HL-60/S4 treated with phorbol 12-myristate 13-acetate at 8.2 ng/mL for 4 days and 3 days (cell line): ENCODE results near the gene NEK6.

Experiments
- in situ Hi-C: fragments of 300-500 bp; cut with MboI; formaldehyde crosslinking; loops from 2 replicates; pipeline ENCODE4 v1.15.0; 2022; ENCODE audit warnings: low sequenced_read_pairs

The NEK6 gene

DNA sequence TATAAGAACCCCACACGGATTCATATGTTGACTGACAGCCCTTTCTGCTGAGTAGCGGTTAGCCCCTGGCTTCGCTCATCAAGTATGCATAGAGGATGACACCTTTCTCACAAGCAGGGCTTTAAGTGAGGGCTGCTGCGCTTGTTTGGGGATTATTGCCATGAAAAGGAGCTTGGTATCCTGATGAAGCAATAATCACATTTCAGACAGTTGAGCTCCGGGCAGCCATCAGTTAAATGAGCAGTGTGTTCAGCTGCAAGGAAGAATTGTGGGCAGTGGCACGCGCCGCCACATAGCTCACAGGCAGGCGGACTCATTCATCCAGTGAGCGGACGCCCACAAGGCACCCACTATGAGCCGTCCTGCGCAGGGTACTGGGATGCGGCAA, 77.6 kb downstream of the NEK6 start:
- in situ Hi-C loops, result no loop called here

DNA sequence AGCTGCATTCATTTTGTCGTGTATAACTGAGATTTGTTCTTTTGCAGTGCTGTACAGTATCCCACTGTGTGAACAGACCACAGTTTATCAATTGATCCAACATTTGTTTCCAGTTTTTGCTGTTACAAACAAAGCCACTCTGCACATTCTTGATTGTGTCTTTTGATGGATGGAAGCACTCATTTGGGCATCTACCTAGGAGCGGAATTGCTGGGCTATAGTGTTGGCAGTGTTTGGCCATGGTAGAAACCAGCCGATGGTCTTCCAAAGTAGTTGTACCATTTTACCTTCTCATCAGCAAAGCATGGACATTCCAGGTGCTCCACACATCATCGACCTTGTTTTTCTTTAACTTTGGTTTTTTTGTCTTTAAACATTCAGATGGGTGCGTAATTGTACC, 79.8 kb downstream of the NEK6 start:
- in situ Hi-C loops, result no loop called here

DNA sequence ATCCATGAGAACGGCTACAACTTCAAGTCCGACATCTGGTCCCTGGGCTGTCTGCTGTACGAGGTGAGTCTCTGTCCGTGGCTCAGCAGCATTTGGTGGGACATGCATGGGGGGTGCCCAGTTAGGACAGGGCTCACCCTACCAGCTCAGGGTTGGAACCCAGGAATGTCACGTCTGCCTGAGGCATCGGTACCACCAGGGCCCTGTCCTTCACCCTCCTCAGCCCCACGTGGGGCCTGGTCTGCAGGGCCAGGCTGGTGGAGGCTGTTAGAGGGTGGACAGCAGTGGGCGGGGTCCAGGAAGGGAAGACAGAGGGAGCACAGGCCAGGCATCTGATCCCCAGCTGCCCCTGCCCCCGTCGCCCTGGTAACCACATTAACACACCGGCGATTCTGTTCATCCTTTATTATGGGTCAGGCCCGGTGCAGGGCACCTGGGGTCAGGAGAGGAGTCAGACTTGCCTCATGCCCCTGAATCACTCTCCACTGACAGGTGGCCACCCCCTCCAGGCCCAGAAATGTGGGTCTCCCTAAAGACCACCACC, 81.9 kb downstream of the NEK6 start:
- in situ Hi-C loops, result no loop called here

DNA sequence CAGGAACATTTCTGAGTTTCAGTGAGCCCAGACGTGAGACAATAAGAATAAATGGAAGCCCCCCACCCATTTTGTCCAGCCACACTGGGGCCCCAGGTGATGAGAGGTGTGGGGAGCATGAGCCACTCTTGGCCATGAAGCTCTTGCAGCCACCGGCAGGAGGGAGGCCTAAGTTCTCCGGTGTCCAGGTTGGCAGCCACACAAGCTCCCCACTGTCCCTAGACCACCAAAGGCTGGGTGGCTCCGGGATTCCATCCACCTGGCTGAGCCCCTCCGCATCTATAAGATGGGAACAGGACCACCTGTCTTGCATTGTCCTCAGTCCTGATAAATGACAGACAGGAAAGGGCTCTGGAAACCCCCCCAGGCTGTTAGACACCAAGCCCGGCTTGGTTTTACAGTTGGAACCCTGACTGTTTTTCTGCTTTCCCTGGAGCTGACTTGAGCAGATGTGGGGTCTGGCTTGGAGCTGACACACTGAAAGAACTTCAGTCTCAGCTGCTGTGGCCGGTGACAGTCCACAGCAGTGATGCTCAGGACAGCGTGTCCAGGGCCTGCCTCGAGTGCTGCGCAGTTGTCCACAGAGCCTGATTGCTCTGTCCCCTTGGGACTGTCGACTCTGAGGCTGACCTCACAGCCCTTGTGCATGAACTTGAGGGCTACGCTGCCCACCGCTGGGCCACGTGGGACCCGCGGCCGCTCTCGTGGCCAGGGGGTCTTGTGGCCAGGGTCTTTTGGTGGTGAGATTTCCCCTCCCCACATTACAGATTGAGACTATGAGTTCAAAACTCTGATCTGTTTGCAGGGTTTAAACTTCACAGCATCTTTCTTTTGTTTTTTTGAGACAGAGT, 82.7 kb downstream of the NEK6 start:
- in situ Hi-C loops, result no loop called here

DNA sequence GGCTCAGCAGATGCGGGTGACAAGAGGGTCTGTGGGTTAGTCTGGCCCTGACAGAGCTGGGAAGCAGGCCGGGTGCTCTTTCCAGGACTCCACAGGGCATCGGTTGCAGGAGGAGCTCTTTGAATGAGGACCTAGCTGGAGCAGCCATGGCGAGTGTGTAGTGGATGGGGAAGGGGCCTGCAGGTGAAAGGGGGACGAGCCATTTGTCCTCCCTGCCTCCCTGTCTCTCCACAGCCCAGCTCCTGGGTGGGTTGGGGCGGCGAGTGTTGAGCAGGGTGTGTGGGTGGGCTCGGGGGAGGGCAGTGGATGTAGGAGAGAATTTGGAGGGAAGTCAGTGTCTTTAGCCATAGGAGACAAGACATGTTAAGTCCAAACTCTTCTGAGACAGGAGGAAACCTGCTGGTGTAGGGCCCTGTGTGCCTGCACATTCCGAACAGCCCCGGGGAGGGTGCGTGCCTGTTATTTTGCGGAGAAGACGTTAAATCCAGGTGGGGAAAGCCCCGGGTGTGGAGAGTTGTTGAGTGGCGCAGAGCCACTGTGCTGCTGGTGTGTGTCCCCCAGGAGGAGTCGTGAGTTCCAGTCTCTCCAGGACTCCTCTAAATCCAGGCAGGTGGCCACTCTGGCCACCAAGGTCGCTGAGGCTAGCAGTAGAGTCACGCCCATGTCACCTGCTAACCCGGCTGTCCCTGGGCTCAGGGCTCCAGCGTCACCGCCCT, 83.9 kb downstream of the NEK6 start:
- in situ Hi-C loops, result no loop called here

DNA sequence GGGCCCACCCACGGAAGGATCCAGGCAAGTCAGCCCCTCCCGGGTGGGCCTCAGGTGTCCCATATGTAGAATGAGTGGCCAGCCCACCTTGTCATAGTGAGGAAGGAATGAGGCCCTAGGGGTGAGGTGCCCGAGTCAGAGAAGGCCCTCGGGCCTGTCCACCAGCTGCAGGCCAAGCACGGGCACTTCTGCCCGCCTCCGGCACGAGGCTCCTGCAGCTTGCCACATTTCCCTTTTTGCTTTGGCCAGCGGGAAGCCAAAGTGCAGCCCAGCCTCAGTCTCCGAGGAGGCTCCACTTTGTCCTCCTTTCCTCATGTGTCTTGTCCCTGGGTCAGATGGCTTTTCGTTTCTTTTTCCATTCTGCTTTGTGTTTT, 84.6 kb downstream of the NEK6 start:
- in situ Hi-C loops, result no loop called here

DNA sequence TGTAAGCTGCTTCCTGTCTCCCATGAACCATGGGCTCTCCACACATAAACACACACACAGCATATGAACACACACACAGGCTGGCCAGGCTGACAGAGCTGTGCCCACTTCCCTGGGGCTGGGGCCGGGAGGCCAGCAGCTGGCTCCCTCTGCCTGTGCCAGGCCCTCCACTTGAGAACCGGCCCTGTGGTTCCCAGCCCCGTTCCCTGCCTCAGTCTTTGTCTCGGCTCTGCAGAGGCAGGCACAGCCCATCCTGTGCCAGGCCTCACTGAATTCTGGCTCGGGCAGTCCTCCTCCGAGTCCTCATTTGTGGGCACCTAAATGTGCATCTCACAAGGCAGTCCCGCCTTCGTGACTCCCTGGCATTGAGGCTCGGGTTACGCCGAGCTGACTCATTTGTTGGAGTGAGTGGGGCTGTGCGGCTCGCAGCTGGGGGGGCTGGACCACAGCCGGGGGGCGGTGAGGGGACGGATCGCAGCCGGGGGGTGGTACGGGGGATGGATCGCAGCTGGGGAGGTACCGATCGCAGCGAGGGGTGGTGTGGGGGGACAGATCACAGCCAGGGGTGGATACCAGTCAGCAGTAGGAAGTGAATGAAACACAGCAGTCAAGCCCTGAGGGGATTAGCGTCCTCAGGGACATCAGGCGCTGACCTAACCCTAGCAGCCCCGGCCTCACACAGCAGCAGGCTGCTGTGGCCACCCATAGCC, 85.2 kb downstream of the NEK6 start:
- in situ Hi-C loops, result no loop called here

DNA sequence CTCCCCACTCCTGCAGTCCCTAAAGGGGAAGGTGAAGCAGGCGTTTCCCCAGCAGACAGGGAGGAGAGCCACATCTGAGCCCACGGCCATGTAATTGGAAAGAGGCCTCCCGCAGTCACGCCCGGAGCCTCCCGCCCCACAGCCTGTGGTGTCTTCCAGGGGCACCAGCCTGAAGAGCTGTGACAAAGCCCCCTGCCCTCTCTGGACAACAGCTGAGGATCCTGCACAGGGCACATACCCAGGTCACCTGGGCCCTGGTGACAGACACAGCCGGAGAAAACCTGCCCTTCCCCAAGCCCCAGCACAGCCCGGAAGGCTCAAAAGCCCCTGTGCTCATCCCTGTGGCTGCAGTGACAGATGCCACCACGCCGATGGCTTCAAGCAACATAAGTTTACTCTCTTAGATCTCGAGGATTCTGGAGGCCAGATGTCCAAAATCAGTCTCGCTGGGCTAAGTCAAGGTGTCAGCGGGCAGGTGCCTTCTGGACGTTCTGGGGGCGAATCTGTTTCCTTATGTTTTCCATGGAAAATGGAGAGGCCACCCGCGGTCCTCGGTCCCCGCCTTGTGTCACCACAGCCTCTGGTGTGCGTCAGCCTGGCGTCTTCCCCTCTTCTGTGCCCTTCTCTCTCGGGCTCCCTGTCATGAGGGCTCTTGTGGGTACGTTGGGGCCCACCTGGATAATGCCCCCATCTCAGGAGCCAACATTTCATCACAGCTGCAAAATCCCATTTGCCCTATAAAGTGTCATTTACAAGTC, 86.0 kb downstream of the NEK6 start:
- in situ Hi-C loops, result no loop called here

DNA sequence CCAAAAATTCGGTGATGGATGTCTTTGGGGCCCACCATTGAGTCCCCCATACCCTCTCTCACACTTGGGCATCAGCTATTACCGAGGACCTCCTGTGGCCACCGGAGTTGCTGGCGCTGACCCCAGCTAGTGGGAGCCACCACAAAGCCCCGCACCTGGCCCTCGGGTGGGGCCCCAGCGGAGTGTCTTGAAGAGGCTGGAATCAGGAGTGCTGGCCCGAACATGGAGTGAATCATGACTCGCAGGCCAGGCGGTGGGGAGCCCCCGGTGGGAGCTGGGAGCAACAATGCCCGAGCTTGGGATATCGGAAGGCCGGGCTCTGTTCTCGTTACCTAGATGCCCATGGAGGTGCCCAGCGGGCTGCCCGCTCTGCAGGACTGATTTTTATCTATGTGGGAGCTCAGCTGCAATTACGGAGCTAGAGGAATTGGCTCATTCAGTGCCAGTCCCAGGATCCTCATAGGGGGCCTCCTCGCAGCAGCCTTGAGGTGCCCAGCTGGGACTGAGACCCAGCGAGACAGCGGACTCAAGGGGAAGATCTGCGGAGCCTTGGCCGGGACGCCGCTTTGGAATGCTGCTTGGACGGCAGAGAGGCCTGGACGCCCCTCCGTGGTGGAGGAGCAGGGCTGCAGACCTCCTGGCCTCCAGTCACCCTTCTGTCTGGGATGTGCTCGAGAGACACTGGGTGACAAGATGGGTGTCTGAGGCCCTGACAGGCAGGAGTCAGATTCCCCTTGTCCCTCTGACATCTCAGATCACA, 86.7 kb downstream of the NEK6 start:
- in situ Hi-C loops, result no loop called here

DNA sequence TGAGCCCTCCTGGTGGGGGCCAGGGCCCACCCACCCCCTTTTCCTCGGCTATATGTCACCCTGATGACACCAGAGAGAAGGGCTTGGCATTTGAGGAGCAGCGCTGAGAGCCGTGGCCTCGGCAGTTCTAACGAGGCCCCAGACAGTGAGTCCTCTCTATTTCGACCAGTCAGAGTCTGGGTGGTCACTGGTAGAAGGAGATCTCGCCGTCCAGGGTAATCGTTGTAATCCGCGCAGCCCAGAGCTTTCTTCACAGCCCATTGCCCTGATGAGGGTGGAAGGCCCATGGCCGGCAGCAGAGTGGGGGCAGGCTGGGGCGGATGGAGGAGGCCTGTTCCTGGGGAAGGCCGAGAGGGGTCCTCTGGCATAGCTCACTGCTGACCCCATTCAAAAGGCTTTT, 87.3 kb downstream of the NEK6 start:
- in situ Hi-C loops, result no loop called here

DNA sequence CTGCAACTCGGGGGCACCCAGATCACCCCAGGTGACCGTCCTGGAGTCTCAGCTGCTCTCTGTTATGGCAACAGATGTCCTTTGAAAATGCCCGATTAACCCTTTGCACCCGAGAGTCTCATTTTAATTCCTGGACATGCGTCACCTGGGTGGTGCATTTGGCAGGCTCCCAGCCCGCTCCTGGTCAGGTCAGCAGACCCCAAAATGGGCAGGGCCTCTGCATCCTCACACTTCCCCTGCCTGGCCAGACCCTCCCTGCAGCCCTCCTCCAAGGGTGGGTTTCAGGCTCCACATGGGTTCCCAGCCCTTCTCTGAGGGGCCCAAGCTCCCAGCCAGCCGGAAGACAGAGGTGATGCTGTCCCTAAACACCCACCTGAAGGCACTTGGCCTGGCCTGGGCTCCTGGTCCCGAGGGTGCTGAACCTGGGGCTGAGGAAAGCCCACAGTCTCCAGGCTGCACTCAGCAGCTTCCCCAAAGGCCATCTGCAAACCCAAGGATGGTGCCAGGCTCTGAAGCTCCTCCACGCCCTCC, 88.1 kb downstream of the NEK6 start:
- in situ Hi-C loops, result no loop called here

DNA sequence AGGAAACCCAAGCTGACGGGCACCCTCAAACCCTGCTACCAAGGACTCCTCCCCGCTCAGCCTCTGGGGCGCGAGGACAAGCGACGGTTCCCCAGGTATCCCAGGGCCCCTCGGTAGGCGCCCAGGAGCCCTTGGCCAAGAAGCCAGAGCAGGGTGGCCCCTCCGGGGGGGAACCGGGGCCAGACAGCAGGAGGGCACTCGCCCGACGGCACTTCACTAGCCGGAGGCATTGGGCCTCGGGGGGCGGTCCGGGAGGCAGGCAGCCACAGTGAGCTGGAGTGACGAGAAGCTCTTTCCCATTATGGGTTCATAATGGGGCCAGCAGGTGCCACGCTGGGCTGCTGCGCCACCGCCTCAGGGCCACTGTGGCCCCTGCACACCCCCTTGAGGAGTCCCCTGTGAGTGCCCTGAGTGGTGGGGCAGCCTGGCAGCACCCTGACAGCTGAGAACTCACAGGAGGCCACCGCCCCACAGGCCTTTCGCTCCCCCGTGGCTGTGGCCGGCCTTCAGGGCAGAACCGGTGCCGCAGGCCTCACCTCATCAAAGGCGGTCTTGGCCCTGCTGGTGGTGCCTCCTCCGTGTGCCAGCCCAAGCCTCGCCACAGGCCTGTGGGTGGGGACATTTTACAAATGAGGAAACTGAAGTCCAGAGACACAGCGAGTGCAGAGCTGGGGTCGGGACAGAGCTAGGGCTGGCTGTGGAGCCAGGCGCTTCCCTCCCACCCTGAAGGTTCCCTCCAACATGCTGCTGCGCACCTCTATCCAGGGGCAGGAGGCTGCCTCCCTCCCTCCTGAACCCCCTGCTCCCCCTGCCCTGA, 88.8 kb downstream of the NEK6 start:
- in situ Hi-C loops, result no loop called here

DNA sequence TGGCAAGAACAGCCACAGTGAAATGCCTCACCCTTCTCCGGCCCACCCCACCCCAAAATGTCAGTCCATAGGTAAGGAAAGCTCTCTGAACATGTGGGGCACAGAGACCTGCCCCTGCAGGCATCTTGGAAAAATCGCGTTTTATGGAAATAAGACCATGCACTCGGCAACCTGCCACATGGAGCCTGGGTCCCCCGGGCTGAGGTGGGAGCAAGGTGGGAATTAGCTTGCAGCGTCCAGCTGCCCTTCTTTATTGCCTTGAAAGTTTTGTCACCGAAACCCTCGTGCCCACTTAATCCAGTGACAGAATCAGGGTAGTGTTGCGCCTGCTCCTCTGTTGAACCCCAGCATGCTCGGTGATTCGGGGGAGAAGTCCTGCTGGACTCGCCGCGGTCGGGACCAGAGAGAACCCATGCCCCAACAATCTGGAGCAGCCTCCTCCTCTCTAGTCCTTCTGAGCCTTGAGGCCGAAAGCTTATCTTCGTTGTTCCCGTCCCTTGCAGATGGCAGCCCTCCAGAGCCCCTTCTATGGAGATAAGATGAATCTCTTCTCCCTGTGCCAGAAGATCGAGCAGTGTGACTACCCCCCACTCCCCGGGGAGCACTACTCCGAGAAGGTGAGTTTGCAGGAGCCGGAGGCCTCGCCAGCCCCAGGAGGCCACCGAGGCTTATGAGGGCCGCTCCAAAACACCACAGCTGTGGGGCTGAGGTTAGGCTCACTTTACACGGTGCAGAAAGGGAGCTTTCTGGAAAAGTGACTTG, 89.6 kb downstream of the NEK6 start:
- in situ Hi-C loops, result no loop called here

DNA sequence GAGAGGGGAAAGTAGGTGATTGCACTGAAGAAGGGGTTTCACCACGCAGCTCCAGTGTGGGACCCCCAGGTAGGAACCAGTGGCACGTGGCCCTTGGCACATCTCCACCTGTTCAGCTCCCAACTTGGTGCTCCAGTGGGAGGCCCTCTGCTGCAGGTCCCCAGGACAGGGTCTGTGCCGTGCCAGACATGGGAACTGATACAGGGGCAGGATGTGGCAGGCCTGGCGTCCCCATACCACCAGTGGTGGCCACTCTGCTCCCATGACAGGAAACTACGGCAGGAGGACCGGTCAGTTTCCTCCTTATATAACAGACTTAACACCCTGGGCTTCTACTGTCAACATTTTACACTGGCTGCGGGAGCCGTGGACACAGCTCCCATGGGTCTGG, 90.2 kb downstream of the NEK6 start:
- in situ Hi-C loops, result no loop called here

DNA sequence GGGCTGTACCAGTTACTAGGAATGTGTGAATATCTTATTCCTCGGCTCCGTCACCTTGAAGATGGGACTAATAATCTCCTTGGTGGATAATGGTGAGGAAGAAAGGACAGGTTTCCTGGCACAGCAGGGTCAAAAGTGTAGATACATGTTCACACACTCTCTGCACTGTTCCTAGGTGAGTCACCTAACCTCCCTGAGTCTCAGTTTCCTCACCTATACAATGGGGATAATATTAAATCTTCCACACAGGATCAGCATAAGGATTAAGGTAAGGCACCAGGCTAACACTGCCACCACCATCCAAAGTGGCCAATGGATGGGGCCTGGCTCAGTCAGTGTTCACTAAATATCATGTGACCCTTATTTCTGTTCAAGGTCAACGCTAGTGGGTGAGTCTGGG, 90.6 kb downstream of the NEK6 start:
- in situ Hi-C loops, result no loop called here

DNA sequence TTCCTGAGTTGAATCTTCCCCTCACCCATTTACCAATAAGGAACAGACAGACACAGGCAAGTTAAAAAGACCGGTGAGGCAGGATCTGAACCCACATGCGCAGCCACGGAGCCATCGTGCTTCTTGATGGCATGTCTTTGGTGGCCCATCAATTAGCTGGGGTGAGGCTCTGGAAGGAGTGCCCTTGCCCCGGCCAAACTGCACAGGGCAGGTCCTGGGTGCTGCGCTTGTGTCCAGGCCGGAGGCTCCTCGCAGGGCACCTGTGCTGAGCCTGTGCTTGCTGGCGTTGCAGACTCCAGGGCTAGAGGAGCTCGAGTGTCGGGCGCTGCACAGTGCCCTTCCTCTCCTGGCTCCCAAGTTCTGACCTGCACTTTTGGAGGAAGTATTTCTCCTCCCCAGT, 91.1 kb downstream of the NEK6 start:
- in situ Hi-C loops, result no loop called here

DNA sequence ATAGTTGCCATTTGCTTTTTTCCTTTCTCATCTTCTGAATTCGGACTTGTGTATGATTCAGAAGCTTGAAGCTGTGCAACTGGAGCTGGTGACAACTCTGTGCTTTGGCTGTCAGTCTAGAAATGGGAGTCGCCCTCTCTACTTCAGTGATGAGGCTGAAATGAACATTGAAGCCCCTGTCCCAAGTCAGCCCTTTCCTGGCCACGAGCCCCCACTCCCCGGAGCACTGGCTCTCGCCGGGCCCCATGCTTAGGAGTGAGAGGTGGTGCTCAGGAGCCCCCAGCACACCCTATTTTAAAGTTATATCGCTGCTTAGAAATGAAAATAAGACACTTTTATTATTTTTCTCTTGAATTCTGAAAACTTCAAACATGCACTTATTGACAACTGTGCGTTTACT, 91.5 kb downstream of the NEK6 start:
- in situ Hi-C loops, result no loop called here
